Activated CD4-positive, alpha-beta T cell treated with anti-CD3 and anti-CD28 coated beads for 48 hours (primary cell): Measurements from ENCODE around the gene ASCL5.

Experiments
- DNase-seq: peaks from one replicate; pipeline ENCODE4 v3.0.0-alpha.2; 2020

The ASCL5 gene

GRCh38 chr1:201153474-201154388 lies 26.7 kb upstream of the ASCL5 start:
- no peak for DNase-seq

GRCh38 chr1:201149400-201149799 lies 22.4 kb upstream of the ASCL5 start:
- DNase-seq: no peak

GRCh38 chr1:201147396-201148015 lies 20.5 kb upstream of the ASCL5 start:
- no peak for DNase-seq

DNA sequence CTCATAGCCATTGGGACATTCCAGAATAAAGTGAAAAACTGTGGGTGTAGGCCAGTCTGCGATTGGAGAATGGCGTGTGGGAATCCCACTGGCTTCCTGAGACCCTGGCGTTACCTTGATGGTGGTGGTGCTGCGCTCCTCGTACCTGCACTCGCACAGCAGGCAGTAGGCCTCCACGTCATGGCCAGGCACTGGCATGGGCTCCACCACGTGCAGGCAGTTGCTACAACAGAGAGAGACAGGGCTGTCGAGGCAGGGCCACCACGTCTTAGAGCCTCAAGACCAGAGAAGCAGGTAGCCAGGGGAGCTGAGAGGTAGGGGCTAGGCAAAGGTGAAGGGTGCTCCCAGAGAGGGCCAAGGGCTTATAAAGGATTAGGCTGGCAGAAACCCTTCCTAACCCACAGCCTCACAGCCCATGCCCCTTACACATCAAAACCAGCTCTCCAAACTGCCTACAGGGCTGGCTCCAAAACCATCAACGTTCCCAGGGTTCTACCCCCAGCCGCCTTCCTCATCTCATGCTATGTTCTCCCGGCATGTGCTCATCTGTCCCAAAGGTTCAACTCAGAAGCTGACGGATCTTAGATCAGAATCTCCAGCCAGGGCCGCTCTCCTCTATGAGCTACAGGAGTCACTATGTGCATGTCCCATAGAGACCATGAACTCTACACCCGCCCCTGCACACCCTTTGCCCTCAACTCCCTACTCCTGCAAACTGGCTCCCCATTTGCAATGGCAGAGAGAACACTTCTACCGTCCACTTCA lies 19.8 kb upstream of the ASCL5 start:
- DNase-seq: no peak

DNA sequence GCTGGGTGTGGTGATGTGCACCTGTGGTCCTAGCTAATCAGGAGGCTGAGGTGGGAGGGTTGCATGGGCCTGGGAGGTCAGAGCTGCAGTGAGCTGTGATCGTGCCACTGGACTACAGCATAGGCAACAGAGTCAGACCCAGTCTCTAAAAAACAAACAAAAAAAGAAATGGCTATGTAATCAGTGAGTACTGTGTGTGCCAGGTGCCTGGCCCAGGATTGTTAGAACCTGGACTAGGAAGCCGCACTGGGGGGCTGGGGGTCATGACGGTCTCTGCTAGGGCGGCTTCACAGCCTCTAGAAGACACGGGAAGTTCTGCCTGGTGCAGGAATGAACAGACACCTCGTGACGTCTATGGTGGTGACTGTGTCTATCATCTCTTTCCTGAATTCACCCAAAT lies 18.8 kb upstream of the ASCL5 start:
- no peak for DNase-seq

GRCh38 chr1:201145132-201145531 lies 18.1 kb upstream of the ASCL5 start:
- DNase-seq: no peak

DNA sequence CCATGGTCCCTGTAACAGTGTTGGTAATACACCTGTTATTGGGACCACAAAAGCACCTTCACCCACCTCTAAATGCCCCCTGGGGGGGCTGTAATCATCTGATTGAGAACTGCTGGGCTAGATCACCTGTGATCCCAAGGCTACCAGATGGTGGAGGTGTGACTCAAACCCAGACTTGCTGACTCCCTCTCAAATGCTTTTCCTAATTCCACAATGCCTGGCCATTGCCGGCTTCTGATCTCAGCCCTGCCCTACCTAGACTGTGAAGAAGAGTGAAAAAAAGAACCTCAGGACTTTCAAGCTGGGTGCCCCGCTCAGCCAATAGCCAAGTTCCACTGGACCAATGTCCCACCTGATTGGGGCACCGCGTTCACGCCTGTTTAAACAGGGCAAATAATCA lies 17.7 kb upstream of the ASCL5 start:
- no peak for DNase-seq

DNA sequence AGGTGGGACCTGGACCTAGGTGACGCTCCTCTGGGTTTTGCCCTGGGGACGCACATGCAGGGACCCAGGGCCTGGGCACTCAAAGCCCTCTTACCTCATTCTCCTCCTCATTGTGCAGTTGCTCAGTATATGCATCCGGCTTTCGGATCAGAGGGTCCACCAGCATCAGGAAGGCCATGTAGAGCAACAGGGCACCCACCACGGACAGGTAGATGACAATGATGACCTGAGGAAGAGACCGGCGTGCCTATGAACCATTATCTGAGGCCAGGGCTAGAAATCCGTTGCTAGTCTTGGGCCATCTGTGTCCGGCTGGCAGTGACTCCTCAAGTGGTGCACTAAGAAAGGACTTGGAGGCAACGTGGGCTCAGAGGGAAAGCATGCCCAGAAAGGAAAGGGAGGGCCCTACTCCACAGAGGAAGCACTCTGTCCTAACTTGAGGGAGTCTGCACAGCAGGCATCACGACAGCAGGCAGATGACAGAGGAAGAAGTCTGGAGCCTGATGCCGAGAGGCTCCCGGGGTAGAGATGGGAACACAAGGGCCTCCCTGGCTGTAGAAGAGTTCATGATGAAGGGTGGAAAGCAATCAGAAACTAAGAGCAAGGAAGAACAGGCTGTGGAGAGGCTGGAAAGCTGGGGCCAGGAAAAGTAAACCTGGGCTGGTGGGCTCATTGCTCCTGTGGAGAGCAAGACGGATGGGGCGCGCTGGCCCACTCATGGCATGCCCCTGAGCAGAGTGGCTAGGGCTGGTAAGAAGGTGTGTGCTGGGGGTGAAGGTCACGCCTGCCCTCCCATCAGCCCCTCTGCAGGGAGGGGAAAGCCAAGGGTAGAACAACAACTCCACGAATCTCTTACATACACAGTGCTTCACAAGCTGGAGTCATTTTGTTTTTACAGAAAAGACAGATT lies 17.0 kb upstream of the ASCL5 start:
- DNase-seq: no peak

DNA sequence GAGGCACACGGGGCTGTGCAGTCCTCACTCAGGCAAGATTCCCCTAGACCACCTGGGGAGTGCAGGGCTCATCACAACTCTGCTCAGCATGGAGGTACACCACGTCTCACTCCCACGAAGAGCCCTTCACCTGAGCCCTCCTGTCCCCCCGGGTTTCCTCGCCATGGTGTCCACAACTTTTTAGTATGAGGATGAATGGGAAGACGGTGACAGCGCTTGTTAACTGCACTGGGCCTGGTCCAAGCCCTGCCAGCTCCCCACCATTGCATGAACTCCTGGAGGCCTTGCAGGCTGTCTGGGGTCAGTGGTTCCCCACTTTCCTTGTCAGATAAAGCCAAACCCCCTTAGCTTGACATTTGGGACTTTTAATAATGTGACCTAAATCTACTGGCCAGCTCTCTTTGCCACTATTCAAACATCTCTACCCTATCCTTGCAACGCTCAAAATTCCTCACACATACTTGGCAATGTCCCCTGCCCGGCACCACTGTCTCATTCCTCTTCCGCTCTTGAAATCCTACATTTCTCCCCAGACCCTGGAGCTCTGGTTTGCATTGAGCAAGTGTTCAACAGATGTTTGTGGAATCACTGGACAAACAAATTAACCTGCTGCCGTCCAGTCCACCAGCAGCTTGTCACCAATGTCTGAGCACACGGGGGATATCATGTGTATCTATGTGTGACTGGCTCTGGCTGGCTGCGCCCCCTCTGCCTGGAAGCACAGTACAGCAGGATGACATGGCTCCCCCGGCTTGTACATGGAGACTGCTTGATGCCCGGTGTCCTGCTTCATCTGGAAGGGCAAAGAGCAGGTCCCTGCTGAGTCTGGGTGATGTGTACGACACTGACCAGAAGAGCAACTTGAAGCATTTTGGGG lies 16.1 kb upstream of the ASCL5 start:
- DNase-seq: no peak

- DNase-seq: no peak
Observed at GRCh38 chr1:201142011-201142848, 15.2 kb upstream of the ASCL5 start.

- no peak for DNase-seq
Observed at GRCh38 chr1:201141418-201141817, 14.4 kb upstream of the ASCL5 start.

DNA sequence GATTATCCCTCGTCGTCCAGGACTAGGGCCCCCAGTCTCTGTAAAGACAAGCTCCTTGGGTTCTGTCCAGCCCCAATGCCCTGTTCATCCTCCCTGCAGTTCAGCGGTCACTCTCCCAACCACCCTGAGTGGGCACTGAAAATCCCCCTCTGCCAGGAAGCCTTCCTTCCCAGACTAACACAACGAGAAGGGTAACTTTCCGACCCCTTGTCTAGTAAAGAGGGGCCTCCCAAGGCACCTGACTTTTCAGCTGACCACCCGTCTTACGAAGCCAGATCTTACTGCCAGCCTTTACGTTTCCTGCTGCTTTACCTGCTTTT lies 13.9 kb upstream of the ASCL5 start:
- DNase-seq: no peak

GRCh38 chr1:201140235-201140940 lies 13.4 kb upstream of the ASCL5 start:
- DNase-seq: no peak

DNA sequence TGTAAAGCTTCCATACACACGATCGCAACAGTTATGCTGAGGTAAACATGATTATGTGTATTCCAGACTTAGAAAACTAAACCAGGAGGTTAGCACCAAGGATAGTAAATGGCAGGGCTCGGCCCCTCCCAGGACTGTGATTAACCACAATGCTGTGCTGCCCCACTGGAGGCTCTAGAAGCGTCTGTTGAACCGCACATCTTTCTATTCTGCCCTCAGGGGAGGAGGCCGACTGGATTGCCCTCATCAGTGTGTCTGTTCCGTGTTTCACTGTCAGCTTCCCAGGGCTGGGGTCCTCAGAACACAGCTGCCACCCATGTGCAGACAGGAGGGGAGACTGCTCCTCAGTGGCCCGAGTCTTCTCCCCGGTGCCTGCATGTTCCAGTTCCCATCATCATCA lies 12.8 kb upstream of the ASCL5 start:
- DNase-seq: no peak

- no peak for DNase-seq
Observed at GRCh38 chr1:201139306-201139705, 12.3 kb upstream of the ASCL5 start.

GRCh38 chr1:201138311-201138840 lies 11.4 kb upstream of the ASCL5 start:
- DNase-seq: no peak

GRCh38 chr1:201137579-201138310 lies 10.8 kb upstream of the ASCL5 start:
- no peak for DNase-seq

DNA sequence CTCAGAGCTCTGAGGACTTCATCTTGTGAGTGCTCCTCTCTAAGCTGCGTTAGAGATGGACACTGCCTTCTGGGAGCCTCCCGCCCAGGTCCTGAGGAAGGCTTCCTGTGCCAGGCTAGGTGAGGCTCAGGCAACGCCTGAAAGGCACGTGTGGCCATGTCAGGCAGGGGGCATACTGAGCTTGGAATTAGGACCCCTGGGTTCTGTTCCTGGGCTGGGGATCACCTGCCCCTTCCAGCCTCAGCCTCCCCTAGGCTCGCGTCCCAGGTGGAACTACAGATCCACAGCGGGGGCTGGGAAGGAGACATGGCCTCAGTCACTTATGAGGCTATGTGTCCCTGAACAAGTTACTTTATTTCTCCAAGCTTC lies 10.0 kb upstream of the ASCL5 start:
- no peak for DNase-seq

DNA sequence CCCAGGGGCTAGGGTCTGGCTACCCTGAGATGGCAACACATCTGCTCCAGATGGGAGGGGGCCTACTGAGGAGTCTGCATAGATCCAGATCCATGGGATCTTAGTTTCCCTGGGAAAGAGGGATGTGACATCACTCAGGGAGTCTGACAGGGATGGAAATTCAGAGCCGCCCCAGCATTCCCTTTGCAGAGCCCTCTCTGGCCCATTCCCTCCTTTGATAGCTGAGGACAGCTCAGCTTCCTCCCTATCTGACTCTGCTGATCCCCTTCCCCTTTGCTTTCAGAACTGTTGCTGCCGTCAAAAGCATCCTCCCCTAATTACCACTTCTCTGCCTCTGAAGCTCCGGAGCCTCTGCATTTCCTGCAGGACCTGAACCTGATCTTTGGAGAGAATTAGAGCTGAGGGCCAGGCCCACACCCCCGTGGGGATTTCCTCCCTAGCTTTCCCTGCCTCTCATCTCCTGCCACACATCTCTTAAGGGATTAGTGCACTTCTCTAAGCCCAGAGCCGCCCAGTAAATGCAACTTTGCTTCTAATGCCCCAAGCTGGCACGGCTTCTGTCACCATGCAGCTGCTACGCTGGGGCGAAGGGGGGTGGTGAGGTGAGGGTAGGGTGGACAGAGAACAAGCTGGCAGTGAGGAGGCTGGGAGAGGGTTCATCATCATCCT lies 9.5 kb upstream of the ASCL5 start:
- DNase-seq: no peak
